Heart left ventricle (tissue), 16 donors: ENCODE measurements around the gene CLIP1. TPM values are rescaled to one million over a fixed set of nuclear protein-coding genes. Genes with fewer than 3 reads are reported as not detected.
"Not testable (repeated sequence)": the region's sequence is repeated elsewhere in the genome, so short reads cannot be mapped to it uniquely, and the experiment has no call there.

Source experiments
- ATAC-seq, 4 donors: fragments of 200-7000 bp; cut with Tn5 transposase; one replicate each; pipeline ENCODE4 v1.9.1; 2020 to 2022; ENCODE audit warnings: moderate library complexity in 4 of 4, mild to moderate bottlenecking in 3 of 4, moderate number of reproducible peaks in 1 of 4
- DNase-seq, 5 donors: peaks; one replicate each; pipeline ENCODE4 v3.0.0-alpha.2; 2020
- H3K27ac ChIP-seq, 12 donors: fragments of 200-600 bp; sonication (generic) in 4 of 12; one replicate each; pipeline versions ENCODE4 v1.5.0 to v1.8.0; 2016 to 2022; ENCODE audit warnings: mild to moderate bottlenecking in 2 of 12
- H3K27me3 ChIP-seq, 9 donors: fragments of 200-600 bp; sonication (generic) in 2 of 9; one replicate each; pipeline versions ENCODE4 v1.5.1 to v1.8.0; 2016 to 2022; ENCODE audit warnings: mild to moderate bottlenecking in 3 of 9
- H3K36me3 ChIP-seq, 9 donors: fragments of 200-600 bp; sonication (generic) in 2 of 9; one replicate each; pipeline versions ENCODE4 v1.5.0 to v1.8.0; 2018 to 2022; ENCODE audit warnings: mild to moderate bottlenecking in 2 of 9
- H3K4me1 ChIP-seq, 12 donors: fragments of 200-600 bp; sonication (generic) in 4 of 12; one replicate each; pipeline versions ENCODE4 v1.5.0 to v1.8.0; 2016 to 2022; ENCODE audit warnings: mild to moderate bottlenecking in 3 of 12
- H3K4me3 ChIP-seq, 12 donors: fragments of 200-600 bp; sonication (generic) in 4 of 12; one replicate each; pipeline versions ENCODE4 v1.5.0 to v1.8.0; 2017 to 2022; ENCODE audit warnings: mild to moderate bottlenecking in 9 of 12, moderate library complexity in 4 of 12
- H3K9me3 ChIP-seq, 12 donors: fragments of 200-600 bp; sonication (generic) in 4 of 12; one replicate each; pipeline versions ENCODE4 v1.5.0 to v1.8.0; 2016 to 2022; ENCODE audit warnings: mild to moderate bottlenecking in 1 of 12
- POLR2A ChIP-seq, 2 donors: fragments of 450-650 bp; IDR thresholded peaks; one replicate each; pipeline ENCODE4 v1.6.1; 2017; ENCODE audit warnings: antibody characterized with exemption in 2 of 2, mild to moderate bottlenecking in 2 of 2, moderate library complexity in 2 of 2
- WGBS, 4 donors: extraction: QIAGEN DNeasy Blood & Tissue Kit in 2 of 4; methylation state at CpG; one replicate each; pipeline versions ENCODE4 v1.1.5 to v1.1.7; 2013 to 2018; 5-methylcytosine and 5-hydroxymethylcytosine counted together
- intact Hi-C, 10 donors: fragments of 100-400 bp; cut with DNase I; formaldehyde crosslinking; loops; one replicate each; pipeline versions ENCODE4 v1.11.1 to v1.14.2; 2022
- polyA plus RNA-seq, 2 donors: library from polyadenylated mRNA; stranded (reverse); fragments of 200-250 nt; gene quantifications; one replicate each; pipeline ENCODE4 v1.2.3, GENCODE V29; 2013
- total RNA-seq, 9 donors: library from RNA; depleted of rRNA in 2 of 9; stranded (reverse); fragments of >200 nt in 2 of 9; fragmentation: NEBNext Ultra II Directional in 3 of 9; extraction: Animal tissue kit (Norgen Biotek cat#: 25700) in 3 of 9; gene quantifications; one replicate each; pipeline versions ENCODE4 v1.1.0 to v1.2.4, GENCODE V29; 2016 to 2023
- TF ChIP-seq, protein P1 (sequence below), 12 donors: fragments of 200-600 bp; sonication (generic) in 4 of 12; IDR thresholded peaks; one replicate each; pipeline versions ENCODE4 v1.5.0 to v1.8.0; 2018 to 2022; ENCODE audit warnings: antibody characterized with exemption in 12 of 12, mild to moderate bottlenecking in 5 of 12
- donor health status: ischemic (EF 13 %, LVEDD 7.1; RV severe dilation, severe dysfunction).
- donor health status: healthy with polysubstance abuse.
- donor health status: DM: no; HTN: yes; CAD: no.
- donor health status: DM: no; HTN: no; CAD: no.
- donor health status: ischemic (EF 25% LVEDD 6.9; RV normal size, moderate dysfunction).
- donor health status: ischemic (EF 25% LVEDD 5.7; RV mildly dilated, moderate dysfunction).
- donor health status: healthy.
- donor health status: DM: yes; HTN: yes; CAD: no.
- donor health status: ischemic (EF 35%, LVEDD 5.7; RV mildly dilated, moderate dysfunction).
- donor health status: nonischemic (EF 11% LVEDD 7.7; RV severe dilation, severe dysfunction).
- donor health status: DM: yes; HTN: yes; CAD: no.
- donor health status: PGD.
- donor health status: ischemic (EF 29% LVEDD 5.4; RV normal size, mild dysfunction).
- donor health status: nonischemic (EF 23%, LVEDD 6.1; RV moderate dilation, normal function).

The CLIP1 gene
- total and polyA plus RNA-seq, 11 donors = 31.9 to 173 (median 104) TPM

GRCh38 chr12:122467983-122468382, 45.5 kb upstream of the CLIP1 start:
- TF ChIP-seq, protein P1, sequence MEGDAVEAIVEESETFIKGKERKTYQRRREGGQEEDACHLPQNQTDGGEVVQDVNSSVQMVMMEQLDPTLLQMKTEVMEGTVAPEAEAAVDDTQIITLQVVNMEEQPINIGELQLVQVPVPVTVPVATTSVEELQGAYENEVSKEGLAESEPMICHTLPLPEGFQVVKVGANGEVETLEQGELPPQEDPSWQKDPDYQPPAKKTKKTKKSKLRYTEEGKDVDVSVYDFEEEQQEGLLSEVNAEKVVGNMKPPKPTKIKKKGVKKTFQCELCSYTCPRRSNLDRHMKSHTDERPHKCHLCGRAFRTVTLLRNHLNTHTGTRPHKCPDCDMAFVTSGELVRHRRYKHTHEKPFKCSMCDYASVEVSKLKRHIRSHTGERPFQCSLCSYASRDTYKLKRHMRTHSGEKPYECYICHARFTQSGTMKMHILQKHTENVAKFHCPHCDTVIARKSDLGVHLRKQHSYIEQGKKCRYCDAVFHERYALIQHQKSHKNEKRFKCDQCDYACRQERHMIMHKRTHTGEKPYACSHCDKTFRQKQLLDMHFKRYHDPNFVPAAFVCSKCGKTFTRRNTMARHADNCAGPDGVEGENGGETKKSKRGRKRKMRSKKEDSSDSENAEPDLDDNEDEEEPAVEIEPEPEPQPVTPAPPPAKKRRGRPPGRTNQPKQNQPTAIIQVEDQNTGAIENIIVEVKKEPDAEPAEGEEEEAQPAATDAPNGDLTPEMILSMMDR (IDR thresholded peaks at IDR 0.05) = no peak
- TF ChIP-seq POLR2A (IDR thresholded peaks at IDR 0.05) = no peak
- Histone ChIP-seq H3K4me1 (peaks cover 0 to 13% (median 5%) of the 10 kb centered on the region in 12 donors), H3K36me3 (peaks cover 0 to 11% (median 8%) of the 10 kb centered on the region in 9 donors), H3K9me3 (no peaks in the 10 kb centered on the region), H3K4me3 (no peak overlapping the region), H3K27ac (no peak overlapping the region), H3K27me3 (no peaks in the 10 kb centered on the region)
- ATAC-seq (no peak), DNase-seq (no peak)
- intact Hi-C loops = no loop called here
- WGBS, 4 donors = 69 to 76% (median 72%) methylated on average over 4 of the region's 4 CpGs

GRCh38 chr12:122464317-122465042, 42.0 kb upstream of the CLIP1 start:
- H3K4me1 ChIP-seq, H3K36me3 ChIP-seq, H3K9me3 ChIP-seq, DNase-seq, H3K27me3 ChIP-seq, intact Hi-C loops, H3K4me3 ChIP-seq: not testable (repeated sequence)
- WGBS, 4 donors = 81 to 86% (median 84%) methylated on average over 17 of the region's 17 CpGs
- peak in 3 of 4 donors; percentile 57 to 93 (median 86) for ATAC-seq
- H3K27ac ChIP-seq = peak overlapping the region in 1 of 12 donors; percentile 48

- no peak for TF ChIP-seq POLR2A (IDR thresholded peaks at IDR 0.05)
- TF ChIP-seq, protein P1 (IDR thresholded peaks at IDR 0.05) = no peak
- no peak for DNase-seq
- 75 to 86% (median 78%) methylated on average over 2 of the region's 2 CpGs for WGBS, 4 donors
Measured at GRCh38 chr12:122460641-122461040, 38.2 kb upstream of the CLIP1 start.

GRCh38 chr12:122460061-122460460, 37.6 kb upstream of the CLIP1 start:
- TF ChIP-seq POLR2A (IDR thresholded peaks at IDR 0.05) = no peak
- TF ChIP-seq, protein P1 (IDR thresholded peaks at IDR 0.05) = no peak
- Histone ChIP-seq H3K4me1 (peaks cover 0 to 7% (median 0%) of the 10 kb centered on the region in 12 donors), H3K4me3 (no peak overlapping the region), H3K27ac (no peak overlapping the region), H3K9me3 (no peaks in the 10 kb centered on the region), H3K27me3 (no peaks in the 10 kb centered on the region), H3K36me3 (no peaks in the 10 kb centered on the region)
- DNase-seq (no peak), ATAC-seq (no peak)
- intact Hi-C loops = no loop called here
- WGBS, 4 donors = 85 to 95% (median 94%) methylated on average over 7 of the region's 7 CpGs

More at GRCh38 chr12:122460641-122461040, 38.2 kb upstream of the CLIP1 start:
- H3K4me1 ChIP-seq = peaks cover 0 to 7% (median 0%) of the 10 kb centered on the region in 12 donors
- no peak overlapping the region for H3K4me3 ChIP-seq
- H3K27ac ChIP-seq = no peak overlapping the region
- H3K27me3 ChIP-seq = no peaks in the 10 kb centered on the region
- no peak for ATAC-seq
- no peaks in the 10 kb centered on the region for H3K36me3 ChIP-seq
- intact Hi-C loops = no loop called here
- H3K9me3 ChIP-seq = no peaks in the 10 kb centered on the region
